Measurements from ENCODE around the gene BEGAIN.

The BEGAIN gene

DNA sequence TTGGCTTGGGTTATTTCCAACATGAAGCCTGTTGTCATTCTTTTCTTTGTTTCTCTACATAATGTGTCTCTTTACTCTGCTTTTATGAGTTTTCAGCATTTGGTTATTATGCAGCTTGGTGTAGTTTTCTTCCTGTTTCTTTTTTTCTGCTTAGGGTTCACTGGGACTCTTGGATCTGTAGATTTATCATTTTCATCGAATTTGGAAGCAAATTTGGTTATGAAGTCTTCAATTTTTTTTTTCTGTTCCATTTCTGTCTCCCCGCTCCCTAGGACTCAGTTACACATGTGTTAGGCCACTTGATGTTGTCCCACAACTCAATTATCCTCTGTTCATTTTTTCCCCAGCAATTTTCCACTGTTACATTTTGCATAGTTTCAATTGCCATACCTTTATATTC, 13.8 kb upstream of the BEGAIN start:
- DNase-seq (ENCODE audit: low read depth in 3 of 3): no peak

- no peak for DNase-seq (ENCODE audit: low read depth in 3 of 3)
Measured at GRCh38 chr14:100599981-100600380, 12.8 kb upstream of the BEGAIN start.

- DNase-seq (ENCODE audit: low read depth in 3 of 3): no peak
Measured at GRCh38 chr14:100594625-100594951, 7.4 kb upstream of the BEGAIN start.

DNA sequence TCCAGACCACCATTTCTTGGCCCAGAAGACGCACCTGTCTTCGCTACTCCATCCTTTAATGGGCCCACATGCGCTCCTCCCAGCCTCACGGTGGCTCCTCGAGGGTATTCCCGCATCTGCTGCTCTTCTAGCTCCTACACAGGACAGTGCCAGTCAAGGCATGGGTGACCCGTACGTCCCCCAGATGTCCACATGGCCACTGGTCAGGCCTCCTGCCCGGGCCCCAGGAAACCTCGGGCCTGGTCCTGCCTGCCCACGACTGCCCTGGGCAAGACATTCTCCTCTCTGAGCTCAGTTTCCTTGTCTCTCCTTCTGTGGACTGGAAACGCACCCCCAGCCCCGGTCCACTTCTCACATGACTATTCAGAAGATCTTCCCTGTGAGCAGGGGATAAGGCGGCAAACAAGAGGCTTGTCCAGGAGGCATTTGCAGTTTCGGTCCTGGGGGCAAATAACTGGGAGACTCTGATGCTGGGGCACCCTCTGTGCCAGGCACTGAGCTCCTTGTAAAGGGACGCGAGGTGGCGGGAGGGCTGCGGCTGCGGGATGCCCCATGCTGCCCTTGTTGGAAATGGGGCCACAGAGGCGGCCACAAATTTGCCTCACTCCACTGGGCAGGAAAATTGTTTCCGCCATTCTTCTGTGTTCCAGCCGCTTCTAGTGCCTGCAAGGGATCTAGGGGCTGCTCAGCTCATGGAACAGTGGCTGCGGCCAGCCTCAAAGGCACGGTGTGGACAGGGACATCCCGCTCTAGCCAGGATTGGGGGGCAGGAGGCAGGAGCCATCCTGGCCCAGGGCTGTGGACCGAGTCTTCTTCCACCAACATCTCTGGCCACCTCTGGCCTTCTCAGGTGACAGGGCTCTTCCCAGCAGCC, 6.8 kb upstream of the BEGAIN start:
- DNase-seq (ENCODE audit: low read depth in 3 of 3): no peak

DNA sequence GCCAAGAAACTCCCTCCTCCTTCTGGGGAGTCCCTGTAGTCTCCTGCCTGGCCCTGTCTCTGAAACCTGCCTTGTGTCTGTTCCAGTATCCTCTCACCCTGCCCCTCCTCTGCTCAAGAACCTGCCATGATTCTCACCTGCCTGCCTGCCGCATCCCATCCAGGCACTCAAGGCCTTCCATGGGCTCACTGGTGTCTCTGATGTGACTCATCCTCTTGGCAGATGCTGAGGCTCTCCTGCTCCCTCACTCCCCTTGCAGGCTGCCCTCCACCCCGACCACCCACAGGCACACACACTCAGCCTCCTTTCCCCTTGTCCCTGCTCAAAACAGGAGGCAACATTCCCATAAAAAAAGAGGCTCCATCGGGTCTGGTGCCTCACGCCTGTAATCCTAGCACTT, 5.8 kb upstream of the BEGAIN start:
- DNase-seq (ENCODE audit: low read depth in 3 of 3): no peak

- no peak for DNase-seq (ENCODE audit: low read depth in 3 of 3)
Measured at GRCh38 chr14:100592461-100592891, 5.3 kb upstream of the BEGAIN start.

- no peak for DNase-seq (ENCODE audit: low read depth in 3 of 3)
Measured at GRCh38 chr14:100591453-100592371, 4.5 kb upstream of the BEGAIN start.

GRCh38 chr14:100590726-100591452, 3.7 kb upstream of the BEGAIN start:
- DNase-seq (ENCODE audit: low read depth in 3 of 3): no peak

GRCh38 chr14:100589760-100590469, 2.7 kb upstream of the BEGAIN start:
- DNase-seq (ENCODE audit: low read depth in 3 of 3): no peak

- no peak for DNase-seq (ENCODE audit: low read depth in 3 of 3)
Measured at GRCh38 chr14:100589071-100589759, 2.0 kb upstream of the BEGAIN start.

- DNase-seq (ENCODE audit: low read depth in 3 of 3): no peak
Measured at GRCh38 chr14:100588671-100589070, 1.5 kb upstream of the BEGAIN start.

DNA sequence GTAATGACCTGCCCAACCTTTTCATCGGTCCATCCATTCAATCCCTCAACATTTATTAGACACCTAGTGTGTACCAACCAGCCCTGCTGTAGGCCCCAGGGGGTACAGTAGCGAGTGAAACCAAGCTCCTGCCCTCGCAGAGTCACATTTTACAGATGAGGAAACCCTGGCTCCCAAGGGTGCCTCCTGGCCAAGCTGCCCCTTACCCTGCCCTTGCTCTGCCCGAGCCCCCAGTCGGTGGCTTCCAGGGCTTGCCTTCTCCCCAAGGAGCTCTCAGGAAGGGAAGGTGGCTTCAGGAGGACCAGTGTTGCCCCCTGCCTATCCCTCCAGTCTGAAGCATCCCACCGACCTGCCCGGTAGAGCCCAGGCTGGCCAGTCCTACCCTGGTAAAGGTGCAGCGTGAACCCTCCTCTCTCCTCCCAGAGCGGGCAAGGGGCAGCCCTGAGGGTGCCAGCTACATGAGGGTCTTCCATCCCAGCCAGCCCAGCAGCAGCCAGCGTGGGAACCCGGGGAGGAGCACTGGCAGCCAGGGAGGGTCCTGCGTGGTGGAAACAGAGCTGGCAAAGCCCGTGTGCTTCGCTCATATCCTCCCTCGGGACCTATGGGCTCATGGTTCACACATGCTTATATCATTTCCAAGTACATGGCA, 670 bp upstream of the BEGAIN start:
- no peak for DNase-seq (ENCODE audit: low read depth in 3 of 3)

DNA sequence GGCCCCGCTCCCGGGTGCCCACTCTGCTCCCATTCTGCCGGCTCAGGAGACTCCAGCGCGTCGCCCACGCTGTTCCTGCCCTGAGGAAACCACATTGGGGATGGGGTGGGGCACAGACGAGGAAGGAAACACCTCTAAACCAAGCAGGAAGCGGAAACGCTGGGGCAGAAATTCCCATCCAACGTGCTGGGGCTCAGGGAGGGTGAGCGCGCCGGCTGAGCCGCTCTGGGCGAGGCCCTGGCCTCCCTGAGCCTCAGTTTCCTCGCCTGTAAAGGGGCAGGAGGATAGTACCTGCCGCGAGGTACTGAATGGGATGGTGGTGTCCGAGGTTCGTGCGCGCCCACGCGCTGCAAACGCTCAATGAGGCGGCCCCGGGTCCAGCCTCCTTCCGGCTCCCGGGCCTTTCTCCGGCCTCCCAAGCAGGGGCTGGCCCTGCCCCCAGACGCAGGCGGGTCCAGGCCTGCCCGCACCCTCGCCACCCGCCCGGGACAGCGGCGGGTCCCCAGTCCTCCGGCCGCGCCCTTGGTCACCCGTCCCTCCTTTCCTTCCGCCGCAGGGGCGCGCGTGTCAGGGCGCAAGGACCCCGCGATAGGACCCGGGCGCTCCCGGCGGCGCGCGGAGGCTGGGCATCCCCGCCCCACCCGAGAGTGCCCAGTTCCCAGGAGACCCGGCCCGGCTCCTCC, 673 bp downstream of the BEGAIN start:
- peak in 1 of 3 experiments; percentile 12 for DNase-seq (ENCODE audit: low read depth in 3 of 3)

- no peak for DNase-seq (ENCODE audit: low read depth in 3 of 3)
Measured at GRCh38 chr14:100586153-100586402, 1.1 kb downstream of the BEGAIN start.

GRCh38 chr14:100585448-100586152, 1.6 kb downstream of the BEGAIN start:
- no peak for DNase-seq (ENCODE audit: low read depth in 3 of 3)

GRCh38 chr14:100584056-100585031, 2.9 kb downstream of the BEGAIN start:
- DNase-seq (ENCODE audit: low read depth in 3 of 3): no peak

- no peak for DNase-seq (ENCODE audit: low read depth in 3 of 3)
Measured at GRCh38 chr14:100583245-100583644, 4.0 kb downstream of the BEGAIN start.

- no peak for DNase-seq (ENCODE audit: low read depth in 3 of 3)
Measured at GRCh38 chr14:100582496-100583165, 4.6 kb downstream of the BEGAIN start.
